Coronary artery (tissue), 2 donors: ENCODE measurements around the gene CEBPG.

Experiments used
- DNase-seq: peaks from one replicate; pipeline ENCODE4 v3.0.0-alpha.2; 2017; ENCODE audit warnings: low spot score
- H3K27ac ChIP-seq, 2 donors: fragments of 200-600 bp; sonication (generic); one replicate each; pipeline ENCODE4 v1.5.1; 2016 to 2019
- H3K4me3 ChIP-seq: fragments of 200-600 bp; sonication (generic); 2 replicates; pipeline ENCODE4 v1.5.1; 2016; ENCODE audit warnings: mild to moderate bottlenecking, moderate library complexity
- CTCF ChIP-seq: fragments of 200-600 bp; sonication (generic); IDR thresholded peaks from one replicate; pipeline ENCODE4 v1.5.1; 2019; ENCODE audit warnings: antibody characterized with exemption

The CEBPG gene

DNA sequence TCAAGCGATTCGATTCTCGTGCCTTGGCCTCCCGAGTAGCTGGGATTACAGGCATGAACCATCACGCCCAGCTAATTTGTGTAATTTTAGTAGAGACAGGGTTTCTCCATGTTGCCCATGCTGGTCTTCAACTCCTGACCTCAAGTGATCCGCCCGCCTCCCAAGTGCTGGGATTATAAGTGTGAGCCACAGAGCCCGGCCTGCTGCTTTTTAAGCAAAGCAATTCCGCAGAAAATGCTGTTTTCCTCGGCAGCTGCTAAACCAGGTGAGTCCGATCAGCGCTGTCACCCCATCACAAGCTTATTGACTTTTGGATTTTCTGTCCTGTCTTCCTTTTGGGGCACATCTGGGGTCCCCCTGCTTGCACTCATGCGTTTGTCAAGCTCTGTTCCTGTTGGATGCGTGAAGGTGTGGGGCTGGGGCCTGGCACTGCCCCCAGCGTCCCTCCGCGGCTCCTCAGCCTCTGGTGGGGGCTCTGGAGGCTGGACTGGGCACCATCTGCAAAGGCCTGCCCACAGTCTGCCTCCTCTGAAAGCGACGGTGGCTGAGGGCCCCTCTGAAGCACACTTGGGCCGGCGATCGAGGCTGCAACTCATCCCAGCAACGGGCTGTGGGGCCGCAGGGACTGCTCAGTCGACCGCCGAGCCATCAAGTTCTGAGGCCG lies 25.7 kb downstream of the CEBPG start:
- H3K27ac ChIP-seq: no peak overlapping the region
- no peak for DNase-seq
- H3K4me3 ChIP-seq: no peak overlapping the region
- no peak for TF ChIP-seq CTCF

DNA sequence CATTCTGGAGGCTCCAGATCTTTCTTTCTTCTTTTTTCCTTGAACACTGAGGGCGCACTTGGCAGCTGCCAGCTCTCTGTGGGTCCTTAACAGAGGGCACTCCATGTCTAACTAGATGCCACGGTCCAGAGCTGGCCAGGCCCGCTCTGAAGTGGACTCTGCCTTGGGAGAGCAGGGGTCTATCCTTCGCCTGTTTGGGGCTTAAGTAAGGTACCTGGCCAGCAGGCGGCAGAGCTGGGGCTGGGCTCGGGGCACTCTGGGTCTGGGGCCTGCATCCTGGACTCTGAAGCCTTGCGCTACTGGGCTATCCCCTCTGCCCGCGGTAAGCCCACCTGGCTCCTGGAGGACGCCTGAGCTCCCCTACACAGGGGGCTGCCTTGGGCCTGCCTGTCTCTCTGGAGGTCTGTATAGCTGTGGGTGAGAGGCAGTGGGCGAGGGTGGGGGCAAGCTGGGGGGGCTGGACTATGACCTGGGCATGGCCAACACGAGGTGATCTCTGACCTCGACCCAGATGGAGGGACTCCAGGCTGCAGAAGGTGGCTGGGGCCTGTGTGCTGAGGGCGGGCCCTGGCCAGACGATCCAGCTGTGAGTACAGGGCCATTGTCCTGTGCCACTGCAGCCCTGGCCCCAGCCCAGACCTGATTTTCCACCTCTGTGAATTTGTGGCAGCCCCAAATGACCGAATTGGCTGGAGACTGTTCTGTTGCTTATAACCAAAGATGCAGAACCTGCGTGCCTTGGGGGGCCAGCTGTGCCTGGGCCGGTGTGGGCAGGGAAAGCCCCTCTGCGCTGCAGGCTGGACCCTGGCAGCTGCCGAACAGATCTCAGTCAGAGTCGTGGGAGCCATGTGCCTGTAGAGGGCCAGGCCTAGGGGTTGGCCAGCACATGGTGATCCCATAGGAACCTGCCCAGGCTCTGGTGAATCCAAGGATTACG lies 26.5 kb downstream of the CEBPG start:
- no peak overlapping the region for H3K27ac ChIP-seq
- DNase-seq: no peak
- no peak overlapping the region for H3K4me3 ChIP-seq
- no peak for TF ChIP-seq CTCF

DNA sequence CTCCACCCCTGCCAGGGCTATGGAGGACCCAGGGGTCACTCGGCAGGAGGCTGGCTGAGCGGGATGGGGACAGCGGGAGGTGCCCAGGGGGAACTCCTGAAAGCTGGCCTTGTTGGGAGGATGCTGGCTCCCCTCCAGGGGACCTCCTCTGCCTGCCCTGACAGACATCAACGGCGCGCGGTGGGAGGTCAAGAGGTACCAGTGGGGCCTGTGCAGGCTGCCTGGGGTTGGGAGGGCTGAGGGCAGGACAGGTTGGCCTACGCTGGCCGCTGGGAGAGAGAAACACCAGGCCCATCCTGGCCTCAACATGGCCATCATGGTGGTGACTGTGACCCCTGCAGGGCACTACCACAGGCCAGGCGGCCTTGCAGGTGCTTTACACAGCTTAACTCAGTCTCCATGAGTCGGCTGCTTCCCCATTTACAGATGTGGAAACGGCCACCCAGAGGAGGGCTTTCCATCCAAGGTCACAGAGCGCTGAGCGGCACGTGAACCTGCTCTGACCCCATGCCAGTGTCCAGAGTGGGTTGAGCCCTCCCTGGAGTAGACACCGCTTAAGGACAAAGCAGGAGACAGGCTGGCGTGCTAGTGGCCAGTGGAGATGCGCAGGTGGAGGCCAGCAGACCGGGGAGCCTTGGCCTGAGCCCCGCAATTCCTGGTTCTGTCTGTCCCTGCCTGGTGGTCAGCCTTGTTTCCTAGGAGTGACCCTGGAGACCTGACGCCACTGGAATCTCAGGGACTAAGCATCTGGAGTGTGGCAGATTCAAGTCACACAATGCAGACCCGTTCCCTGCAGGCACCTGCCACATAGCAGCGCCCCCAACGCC lies 27.6 kb downstream of the CEBPG start:
- H3K4me3 ChIP-seq: no peak overlapping the region
- H3K27ac ChIP-seq: no peak overlapping the region
- TF ChIP-seq CTCF: no peak
- DNase-seq: no peak

DNA sequence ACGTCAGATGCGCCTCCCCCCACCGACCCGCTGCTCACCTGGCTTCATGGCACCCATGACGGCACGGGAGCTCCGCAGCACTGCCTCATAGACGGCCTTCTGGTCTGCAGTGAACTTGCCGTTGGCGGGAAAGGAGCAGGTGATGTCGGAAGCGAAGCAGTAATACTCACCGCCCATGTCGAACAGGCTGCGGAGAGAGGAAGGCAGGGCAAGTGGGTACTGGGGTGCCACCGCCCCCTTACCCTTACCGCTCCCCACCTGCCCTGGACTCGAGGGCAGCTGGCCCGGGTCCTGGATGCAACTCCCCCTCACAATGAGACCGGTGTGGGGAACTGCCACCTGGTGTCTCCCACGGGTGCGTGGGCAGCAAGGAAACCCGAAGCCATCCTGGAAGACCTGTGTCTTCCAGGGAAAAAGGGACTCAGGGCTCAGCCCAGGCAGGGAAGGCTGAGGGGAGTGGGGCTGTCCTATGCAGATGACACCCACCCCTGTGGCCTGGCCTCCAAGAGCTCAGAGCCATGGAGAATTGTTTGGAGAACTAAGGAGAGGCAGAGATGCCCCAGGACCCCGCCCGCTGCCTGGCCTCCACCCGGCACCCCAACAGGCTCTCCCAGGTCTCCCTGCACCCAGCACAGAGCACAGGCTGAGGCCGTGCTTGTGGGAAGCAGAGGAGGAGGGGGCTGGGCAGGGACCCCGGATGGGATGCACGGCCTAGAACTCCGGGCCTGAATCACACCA lies 28.3 kb downstream of the CEBPG start:
- no peak for TF ChIP-seq CTCF
- DNase-seq: no peak
- no peak overlapping the region for H3K27ac ChIP-seq
- no peak overlapping the region for H3K4me3 ChIP-seq

- no peak overlapping the region for H3K27ac ChIP-seq
These were observed 29.1 kb downstream of the CEBPG start for GRCh38 chr19:33402421-33403220.

More at GRCh38 chr19:33402421-33403220, 29.1 kb downstream of the CEBPG start:
- DNase-seq: no peak
- no peak overlapping the region for H3K4me3 ChIP-seq
- TF ChIP-seq CTCF: no peak
